GM12872 (cell line): ENCODE data around the gene TRIM38.

ENCODE experiments used
- TF ChIP-seq, protein P1 (sequence below): IDR thresholded peaks from 3 replicates; pipeline ENCODE4 v1.5.1; 2011; ENCODE audit warnings: low read depth, mild to moderate bottlenecking, low read length, moderate library complexity; ENCODE audit not compliant: insufficient read depth

TRIM38 gene

GRCh38 chr6:25992413-25993340, 30.1 kb downstream of the TRIM38 start:
- TF ChIP-seq, protein P1, sequence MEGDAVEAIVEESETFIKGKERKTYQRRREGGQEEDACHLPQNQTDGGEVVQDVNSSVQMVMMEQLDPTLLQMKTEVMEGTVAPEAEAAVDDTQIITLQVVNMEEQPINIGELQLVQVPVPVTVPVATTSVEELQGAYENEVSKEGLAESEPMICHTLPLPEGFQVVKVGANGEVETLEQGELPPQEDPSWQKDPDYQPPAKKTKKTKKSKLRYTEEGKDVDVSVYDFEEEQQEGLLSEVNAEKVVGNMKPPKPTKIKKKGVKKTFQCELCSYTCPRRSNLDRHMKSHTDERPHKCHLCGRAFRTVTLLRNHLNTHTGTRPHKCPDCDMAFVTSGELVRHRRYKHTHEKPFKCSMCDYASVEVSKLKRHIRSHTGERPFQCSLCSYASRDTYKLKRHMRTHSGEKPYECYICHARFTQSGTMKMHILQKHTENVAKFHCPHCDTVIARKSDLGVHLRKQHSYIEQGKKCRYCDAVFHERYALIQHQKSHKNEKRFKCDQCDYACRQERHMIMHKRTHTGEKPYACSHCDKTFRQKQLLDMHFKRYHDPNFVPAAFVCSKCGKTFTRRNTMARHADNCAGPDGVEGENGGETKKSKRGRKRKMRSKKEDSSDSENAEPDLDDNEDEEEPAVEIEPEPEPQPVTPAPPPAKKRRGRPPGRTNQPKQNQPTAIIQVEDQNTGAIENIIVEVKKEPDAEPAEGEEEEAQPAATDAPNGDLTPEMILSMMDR, result peak; percentile 94

DNA sequence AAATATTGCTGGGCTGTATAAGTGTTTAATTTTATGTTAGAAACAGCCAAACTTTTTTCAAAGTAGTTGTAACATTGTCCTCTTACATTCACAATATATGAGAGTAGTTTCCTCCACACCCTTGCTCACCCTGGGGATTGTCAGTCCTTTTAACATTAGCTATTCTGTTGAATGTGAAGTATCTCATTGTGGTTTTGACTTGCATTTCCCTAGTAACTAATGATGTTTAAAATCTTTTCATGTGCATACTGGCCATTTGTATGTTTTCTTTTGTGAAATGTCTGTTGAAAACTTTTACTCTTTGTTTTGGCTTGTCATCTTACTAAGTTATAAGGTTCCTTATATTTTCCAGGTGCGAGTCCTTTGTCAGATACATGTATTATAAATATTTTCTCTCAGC, 32.9 kb downstream of the TRIM38 start:
- TF ChIP-seq, protein P1, result no peak

DNA sequence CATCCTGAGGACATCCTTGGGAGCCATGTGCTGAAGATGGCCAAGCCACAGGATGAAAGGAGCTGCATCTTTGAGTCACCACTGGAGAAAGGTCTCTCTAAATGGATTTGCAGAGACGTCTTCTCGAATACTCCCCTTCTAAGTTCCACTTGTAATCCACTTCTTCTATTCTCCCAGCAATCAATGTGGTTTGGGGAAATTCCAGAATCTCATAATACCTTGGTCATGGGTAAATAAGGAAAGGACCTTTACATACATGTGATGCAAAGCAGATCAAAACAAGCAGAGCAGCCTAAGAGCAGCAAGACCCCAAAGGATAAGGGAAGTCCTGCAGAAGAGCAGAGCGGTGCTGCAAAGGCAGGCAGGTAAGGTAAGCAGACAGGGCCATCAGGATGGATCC, 35.3 kb downstream of the TRIM38 start:
- TF ChIP-seq, protein P1, result no peak

GRCh38 chr6:25998379-25998778, 35.8 kb downstream of the TRIM38 start:
- TF ChIP-seq, protein P1, result no peak

DNA sequence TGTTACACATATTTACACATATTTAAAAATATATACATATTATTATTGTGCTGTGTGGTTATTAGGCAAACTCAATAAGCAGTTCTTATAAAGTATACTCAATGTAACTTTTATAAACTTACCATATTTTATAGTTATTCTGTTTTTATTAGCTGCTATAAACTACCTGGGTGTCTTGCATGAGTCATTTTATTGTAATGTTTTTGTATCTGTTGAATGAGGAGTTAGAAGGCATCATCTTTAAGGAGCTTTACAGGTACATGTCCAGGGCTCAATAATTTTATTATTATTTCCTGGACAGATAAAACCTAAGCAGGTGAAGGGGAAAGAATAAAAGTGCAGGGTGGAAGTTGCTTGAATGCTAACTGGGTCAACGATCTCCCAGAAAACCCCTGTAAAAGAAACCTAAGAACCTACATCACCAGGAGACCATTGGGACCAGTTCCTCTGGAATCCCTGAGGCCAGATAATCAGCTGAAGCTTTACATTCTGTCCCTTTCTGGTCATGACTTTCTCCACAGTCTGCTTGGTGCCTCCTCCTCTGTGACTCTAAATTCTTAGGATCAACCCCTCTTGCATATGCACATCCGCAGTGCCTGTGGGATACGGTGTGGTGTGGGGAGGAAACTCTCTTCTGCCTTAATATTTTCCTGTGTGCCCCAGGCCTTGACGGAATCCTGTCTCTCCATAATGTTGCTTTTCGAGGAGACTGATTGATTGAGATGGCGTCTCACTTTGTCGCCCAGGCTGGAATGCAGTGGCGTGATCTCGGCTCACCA, 38.0 kb downstream of the TRIM38 start:
- TF ChIP-seq, protein P1, result no peak

DNA sequence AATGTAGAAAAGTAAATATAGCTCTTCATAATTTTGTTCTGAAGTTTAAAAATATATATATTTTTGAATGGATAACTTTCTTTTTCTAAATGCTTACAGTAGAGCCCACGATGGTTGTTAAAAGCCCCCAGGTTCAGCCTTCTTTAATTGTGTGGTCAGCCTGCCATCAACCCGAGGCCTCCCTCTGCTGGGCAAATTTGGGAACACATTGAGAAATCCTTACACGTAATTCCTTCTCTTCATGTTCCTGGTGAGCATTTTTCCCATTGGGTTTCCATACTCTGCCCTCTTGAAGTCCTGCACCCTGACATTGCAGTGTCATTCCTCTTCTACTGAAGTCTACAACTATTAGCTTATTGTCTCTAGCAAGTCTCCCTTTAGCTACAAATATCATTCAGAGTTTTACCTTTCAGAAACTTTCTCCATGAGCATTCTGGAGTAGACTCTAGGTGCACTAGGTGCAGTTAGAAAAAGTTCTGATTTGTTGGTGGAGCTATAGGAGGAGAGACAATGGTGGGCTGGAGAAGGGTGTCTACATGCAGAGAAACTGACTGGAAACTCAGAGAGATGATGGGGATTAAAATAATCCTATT, 40.6 kb downstream of the TRIM38 start:
- TF ChIP-seq, protein P1, result peak; percentile 78

DNA sequence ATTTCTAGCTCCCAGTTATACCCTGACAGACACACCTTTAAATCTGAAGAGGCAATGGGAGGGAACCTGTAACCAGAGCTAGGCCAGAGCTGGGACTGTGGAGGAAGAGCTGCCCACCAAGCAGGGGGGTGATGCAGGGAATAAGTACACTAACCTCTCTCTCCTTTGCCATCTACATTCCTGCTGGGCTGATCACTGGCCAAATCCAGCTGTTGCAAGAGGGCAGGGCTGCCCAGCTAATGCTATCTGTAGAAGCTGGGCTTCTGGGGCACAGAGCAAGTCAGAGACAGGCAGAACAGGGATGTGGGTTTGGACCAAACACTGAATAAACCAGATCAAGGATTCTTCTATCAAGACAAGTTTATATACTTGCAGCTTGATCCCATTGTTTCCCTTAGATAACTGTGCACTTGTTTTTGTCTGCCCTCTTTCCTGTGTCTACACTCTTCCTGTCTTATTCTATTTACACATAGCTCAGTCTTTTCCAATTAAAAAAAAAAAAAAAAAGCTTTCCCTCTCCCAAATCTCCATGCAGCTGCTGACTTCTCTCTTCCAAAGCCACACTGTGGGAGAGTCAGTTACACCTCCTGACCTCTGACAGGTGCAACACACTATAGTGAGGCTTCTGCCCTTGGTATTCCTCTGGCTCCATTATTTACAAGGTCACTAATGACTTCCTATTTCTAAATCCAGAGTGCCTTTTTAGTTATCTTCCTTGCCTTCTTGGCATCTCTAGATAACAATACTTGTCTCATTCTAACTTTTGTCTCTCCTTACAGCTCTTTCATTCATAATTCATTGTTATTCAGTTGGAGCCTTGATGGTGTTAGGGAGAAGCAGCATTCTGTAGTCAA, 43.7 kb downstream of the TRIM38 start:
- TF ChIP-seq, protein P1, result no peak
